ENCODE data around the gene RHBDF1.
"Not testable (repeated sequence)": the region's sequence is repeated elsewhere in the genome, so short reads cannot be mapped to it uniquely, and the experiment has no call there.

RHBDF1 gene

DNA sequence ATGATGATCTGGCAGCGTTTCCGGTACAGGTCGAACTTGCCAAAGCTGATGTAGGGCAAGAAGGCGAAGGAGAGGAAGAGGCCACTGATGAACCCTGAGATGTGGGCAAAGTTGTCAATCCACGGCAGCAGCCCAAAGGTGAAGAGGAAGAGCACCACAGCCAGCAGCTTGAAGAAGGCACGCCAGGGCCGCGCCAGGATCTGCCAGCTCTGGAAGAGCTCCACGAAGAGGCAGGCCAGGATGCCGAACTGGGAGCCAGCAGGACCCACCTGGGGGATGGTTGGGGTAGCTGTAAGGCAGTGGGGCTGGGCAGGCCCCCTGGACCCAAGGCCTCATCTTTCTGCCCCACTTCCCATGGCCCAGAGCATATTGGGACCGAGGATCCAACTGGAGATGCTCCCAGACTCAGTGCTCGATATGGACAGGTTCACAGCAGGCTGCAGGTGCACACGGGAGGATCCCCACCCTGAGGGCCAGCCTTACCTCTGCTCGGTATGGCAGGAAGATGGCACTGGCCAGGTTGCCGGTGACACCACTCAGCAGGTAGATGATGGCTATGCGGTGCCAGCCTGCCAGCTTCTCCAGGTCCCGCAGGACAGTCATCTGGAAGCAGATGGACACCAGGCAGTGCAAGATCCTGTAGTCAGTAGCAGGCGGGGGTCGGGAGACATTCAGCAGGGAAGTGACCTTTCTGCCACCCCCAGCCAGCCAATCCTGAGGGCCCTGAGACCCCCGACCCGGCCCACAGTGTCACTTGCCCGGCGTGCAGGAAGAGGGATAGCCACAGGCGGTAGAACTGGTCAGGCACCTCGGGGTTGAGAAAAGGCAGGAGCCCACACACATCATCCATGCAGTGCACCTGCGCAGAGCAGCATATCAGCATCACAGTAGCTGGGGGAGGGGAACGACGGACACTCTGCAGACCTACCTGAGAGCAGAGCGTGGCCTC lies 13.7 kb downstream of the RHBDF1 start:
- DNase-seq: no peak

DNA sequence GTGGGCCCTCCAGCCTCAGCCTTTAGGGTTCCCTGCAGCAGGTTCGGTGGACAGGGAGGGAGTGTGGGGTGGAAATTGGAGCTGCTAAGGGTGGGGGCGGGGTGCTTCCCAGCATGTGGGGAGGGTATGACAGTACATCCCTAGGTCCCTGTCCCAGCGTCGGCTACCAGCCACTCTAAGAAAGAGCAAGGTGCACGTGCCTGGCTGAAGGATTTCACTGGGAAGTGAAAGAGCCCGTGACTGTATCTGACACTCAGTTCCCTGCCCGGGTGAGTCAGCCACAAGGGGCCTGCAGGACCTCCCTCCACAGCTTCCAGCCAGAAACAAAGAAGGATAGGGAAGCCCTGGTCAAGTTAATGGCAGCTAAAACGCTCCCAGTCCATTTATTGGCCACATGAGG lies 14.7 kb downstream of the RHBDF1 start:
- DNase-seq: no peak

- DNase-seq: no peak
Observed at GRCh38 chr16:56231-56927, 16.1 kb downstream of the RHBDF1 start.

DNA sequence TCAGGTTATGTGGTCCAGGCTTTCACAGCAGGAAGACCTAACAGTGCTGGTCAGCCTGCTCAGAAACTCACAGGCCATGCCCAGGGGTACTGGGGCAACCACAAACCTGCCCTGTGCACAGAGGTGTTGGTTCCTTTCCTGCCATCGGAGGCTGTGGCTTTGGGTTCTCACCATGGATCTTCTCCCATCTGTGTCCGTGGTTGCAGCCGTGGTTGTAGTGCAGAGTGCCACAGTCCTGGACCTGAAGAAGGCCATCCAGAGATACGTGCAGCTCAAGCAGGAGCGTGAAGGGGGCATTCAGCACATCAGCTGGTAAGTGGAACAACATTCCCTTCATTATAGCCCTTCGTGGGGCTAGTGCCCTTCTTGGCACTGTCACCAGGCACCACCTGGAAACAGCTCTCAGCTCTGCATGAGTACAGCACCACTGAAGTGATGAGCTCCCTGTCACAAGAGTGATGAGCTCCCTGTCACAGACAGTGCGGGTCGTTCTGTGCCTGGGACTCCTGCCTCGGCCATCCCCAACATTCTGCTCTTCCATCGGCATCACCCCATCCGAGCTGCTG lies 16.8 kb downstream of the RHBDF1 start:
- DNase-seq: no peak

- DNase-seq: no peak
Observed at GRCh38 chr16:54237-54581, 18.2 kb downstream of the RHBDF1 start.

DNA sequence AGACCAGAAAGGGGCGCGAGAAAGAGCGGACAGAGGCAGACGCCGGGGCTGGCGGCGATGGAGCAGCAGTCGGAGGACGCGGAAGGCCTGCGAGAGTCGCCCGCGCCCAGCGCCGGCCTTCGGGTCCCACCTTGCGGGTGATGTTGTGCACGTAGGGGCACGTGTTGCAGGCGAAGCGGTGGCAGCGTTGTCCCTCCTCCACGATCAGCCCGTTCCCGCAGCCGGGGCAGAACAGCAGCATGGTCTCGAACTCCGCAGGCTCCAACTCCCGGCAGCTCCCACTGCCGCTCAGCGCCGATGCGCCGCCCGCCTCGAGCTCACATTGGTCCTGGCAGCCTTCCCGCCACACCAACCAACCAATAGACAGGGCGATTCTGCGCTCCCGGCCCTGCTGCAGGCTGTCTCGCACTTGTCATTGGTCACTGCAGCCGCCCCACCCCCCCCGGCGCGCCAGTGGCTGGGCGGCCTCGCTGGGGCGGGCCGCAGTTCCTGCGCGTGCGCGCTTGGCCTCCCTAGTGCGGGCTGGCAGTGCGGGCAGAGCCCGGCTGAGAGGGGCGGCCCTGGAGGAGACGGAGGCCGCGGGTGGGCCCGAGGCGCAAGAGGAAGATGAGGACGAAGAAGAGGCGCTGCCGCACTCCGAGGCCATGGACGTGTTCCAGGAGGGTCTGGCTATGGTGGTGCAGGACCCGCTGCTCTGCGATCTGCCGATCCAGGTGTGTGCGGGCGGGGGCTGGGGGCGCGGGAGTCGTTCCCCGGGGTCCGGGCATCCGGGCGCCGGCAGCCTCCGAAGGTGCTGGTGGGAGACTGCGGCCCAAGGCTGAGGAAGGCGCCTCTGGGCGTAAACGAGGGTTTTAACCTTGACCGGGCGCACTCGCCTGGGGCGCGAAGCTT lies 18.8 kb downstream of the RHBDF1 start, which contains the start of the genes POLR3K and SNRNP25:
TSS of gene POLR3K (minus strand) at position 263 of the 891 bp plus-strand sequence. CDS start at position 241, 22 bp downstream.
TSS of gene SNRNP25 (plus strand) at position 483 of the 891 bp plus-strand sequence. CDS start at position 672, 189 bp downstream.
- peak; percentile 100 for DNase-seq

DNA sequence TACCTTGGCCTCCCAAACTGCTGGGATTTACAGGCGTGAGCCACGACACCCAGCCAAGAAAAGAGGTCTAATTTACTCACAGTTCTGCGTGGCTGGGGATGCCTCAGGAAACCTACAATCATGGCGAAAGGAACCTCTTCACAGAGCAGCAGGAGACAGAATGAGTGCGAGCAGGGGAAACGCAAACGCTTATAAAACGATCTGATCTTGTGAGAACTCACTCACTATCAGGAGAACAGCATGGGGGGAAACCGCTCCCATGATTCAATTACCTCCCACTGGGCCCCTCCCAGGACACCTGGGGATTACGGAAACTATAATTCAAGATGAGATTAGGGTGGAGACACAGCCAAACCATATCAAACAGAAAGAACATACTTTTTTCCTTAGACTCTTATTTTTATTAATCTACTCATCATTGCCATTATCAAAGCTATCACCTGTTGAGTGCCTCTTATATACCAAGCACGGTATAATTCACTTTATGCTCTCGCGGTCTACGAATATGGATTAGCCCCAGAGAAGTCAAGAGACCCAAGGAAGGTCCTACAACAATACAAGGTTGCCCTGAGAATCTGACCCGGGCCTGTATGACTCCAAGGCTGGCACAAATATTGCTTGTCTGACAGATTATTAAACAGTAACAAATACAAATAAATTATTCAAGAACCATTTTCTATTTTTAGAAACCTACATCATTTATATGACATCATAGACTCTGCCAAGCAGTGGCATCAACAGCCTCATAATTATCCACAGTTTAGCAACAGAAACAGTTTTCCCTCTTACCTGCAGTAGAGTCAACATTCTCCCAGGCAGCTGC lies 21.5 kb downstream of the RHBDF1 start:
- DNase-seq: no peak

DNA sequence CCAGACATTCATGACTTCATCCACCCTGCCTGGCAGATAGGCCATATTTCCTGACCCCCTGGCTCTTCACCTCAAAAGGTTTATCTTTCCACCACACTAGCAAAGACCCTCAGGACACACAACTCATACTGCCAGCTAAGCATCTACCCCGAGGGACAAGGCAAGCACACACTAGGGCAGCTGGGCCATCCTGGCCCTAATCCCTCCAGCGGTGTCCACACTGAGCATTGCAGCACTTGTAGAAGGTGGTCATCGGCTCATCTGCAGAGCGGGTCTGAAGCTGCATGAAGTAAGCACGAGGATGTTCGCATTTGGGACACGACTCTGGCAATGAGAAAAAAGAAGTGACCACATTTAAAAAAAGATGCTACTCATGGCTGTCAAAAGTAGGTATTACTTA lies 25.2 kb downstream of the RHBDF1 start:
- no peak for DNase-seq

DNA sequence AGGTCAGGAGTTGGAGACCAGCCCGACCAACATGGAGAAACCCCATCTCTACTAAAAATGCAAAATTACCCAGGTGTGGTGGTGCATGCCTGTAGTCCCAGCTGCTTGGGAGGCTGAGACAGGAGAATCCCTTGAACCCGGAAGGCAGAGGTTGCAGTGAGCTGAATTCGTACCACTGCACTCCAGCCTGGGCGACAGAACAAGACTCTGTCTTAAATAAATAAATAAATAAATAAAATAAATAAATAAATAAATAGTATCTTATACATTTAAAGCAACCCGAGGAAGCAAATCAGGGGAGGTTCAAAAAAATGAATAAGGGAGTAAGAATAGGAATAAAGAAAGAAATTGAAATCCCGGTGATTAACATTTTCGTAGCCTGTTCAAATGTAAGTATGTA lies 25.9 kb downstream of the RHBDF1 start:
- not testable (repeated sequence) for DNase-seq

DNA sequence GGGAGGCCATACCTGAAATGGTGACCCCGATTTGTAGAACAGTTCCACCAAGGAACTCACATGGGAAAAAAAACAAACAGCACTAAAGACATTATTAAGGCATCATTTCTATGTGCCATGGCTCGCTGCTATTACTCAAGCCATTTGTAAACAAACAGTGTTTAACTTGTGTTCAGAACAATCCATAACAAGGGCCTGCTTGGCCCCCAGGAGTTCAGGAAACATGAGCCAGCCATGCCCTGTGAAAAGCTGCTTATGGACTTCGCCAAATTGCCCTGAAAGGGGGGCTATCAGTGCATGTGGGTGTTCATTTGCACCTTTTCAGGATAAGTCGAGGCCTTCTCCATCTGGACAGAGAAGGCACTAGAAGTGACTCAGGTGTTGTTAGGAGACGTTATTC lies 27.0 kb downstream of the RHBDF1 start:
- DNase-seq: no peak

- no peak for DNase-seq
Observed at GRCh38 chr16:44655-45054, 27.8 kb downstream of the RHBDF1 start.

- no peak for DNase-seq
Observed at GRCh38 chr16:43294-43693, 29.1 kb downstream of the RHBDF1 start.

GRCh38 chr16:42691-43090 lies 29.7 kb downstream of the RHBDF1 start:
- no peak for DNase-seq

DNA sequence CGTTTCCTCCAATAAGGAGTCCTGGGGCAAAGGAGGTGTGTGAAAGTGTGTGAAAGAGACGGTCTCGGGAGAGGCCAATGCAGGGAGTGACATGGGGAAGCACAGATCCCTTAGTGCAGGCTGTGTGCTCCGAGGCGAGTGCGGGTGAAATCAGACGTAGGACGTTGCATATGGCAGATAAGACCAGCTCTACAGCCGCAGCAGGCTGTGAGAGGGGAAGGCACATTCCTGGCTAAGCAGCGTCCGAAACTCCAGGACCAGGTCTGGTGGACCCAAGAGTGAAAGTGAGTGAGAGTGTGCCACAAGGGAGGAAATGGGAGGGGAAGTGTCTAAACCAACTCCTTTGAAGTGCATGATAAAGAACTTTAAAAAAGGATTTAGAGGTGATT lies 30.4 kb downstream of the RHBDF1 start:
- DNase-seq: no peak

GRCh38 chr16:41439-42068 lies 30.9 kb downstream of the RHBDF1 start:
- no peak for DNase-seq

- DNase-seq: no peak
Observed at GRCh38 chr16:38941-39892, 33.2 kb downstream of the RHBDF1 start.

GRCh38 chr16:38206-38605 lies 34.2 kb downstream of the RHBDF1 start:
- not testable (repeated sequence) for DNase-seq

DNA sequence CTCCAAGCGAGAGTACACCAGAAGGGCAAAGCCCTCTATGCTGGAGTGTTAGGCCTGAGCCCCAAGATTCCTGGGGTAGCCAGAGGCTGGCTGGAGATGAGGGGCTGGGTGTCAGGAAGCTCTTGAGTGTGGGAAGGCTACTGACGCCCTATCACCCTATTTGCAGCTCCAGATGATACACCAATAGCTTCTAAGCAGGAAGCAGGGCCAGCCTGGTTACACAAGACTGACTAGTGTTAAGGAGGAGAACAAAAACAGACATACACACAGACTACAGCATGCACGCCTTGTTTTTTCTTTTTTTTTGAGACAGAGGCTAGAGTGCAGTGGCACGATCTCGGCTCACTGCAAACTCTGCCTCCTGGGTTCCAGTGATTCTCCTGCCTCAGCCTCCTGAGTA lies 34.9 kb downstream of the RHBDF1 start:
- DNase-seq: no peak

DNA sequence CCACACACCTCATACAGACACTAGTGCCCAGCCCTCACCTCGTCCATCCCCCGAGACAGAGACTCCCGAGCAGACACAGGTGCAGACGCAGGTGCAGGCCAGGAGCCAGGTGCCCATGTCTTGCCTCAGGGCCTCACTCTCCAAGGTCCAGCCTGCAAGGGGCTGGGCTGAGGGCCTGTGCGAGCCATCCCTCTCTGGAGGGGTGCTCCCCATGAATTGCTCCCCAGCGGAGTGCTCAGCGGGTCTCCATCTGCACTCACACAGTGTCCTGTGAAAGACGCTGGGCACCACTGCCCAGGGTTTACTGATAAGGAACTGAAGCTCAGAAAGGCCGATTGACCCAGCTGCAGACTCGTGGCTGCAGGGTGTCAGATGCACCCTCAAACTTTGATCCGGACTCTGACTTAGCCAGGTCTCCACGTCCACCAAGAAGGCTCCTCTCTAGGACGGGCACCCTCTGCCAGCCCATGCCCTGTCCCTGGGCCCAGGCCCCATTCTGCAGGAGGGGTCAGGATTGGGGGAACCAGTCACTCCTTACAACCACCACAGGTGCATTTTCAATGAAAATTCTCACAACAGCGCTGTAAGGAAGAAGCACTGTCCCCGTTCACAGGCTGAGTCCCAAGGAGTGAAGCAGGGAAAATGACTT lies 36.0 kb downstream of the RHBDF1 start:
- DNase-seq: no peak
